Heart left ventricle (tissue), 13 donors: ENCODE results near the gene AOX1.

ENCODE experiments used
- POLR2A ChIP-seq, 2 donors: fragments of 450-650 bp; IDR thresholded peaks; one replicate each; pipeline ENCODE4 v1.6.1; 2017; ENCODE audit warnings: antibody characterized with exemption in 2 of 2, mild to moderate bottlenecking in 2 of 2, moderate library complexity in 2 of 2
- TF ChIP-seq, protein P1 (sequence below), 12 donors: fragments of 200-600 bp; sonication (generic) in 4 of 12; IDR thresholded peaks; one replicate each; pipeline versions ENCODE4 v1.5.0 to v1.8.0; 2018 to 2022; ENCODE audit warnings: antibody characterized with exemption in 12 of 12, mild to moderate bottlenecking in 5 of 12
- donor health status: ischemic (EF 13 %, LVEDD 7.1; RV severe dilation, severe dysfunction).
- donor health status: DM: no; HTN: yes; CAD: no.
- donor health status: DM: no; HTN: no; CAD: no.
- donor health status: ischemic (EF 25% LVEDD 6.9; RV normal size, moderate dysfunction).
- donor health status: ischemic (EF 25% LVEDD 5.7; RV mildly dilated, moderate dysfunction).
- donor health status: ischemic (EF 35%, LVEDD 5.7; RV mildly dilated, moderate dysfunction).
- donor health status: nonischemic (EF 11% LVEDD 7.7; RV severe dilation, severe dysfunction).
- donor health status: DM: yes; HTN: yes; CAD: no.
- donor health status: PGD.
- donor health status: ischemic (EF 29% LVEDD 5.4; RV normal size, mild dysfunction).
- donor health status: nonischemic (EF 23%, LVEDD 6.1; RV moderate dilation, normal function).

DNA sequence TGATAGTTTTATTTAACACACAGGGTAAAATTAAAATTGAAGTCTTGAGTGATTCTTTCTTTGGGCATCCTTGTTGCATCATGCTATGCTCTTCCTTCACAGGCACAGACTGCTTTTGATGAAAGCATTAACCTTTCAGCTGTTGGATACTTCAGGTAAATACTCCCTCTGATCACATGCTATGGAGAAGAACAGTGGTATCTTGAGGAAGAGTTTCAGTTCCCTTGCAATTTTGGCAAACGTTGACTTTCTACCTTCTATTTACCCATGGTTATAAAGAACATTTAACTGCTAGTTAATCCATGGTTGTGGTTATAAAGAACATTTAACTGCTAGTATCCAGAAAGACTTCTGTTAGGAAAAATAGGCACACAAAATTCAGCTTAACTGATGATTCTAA, 75.7 kb downstream of the AOX1 start:
- TF ChIP-seq, protein P1, sequence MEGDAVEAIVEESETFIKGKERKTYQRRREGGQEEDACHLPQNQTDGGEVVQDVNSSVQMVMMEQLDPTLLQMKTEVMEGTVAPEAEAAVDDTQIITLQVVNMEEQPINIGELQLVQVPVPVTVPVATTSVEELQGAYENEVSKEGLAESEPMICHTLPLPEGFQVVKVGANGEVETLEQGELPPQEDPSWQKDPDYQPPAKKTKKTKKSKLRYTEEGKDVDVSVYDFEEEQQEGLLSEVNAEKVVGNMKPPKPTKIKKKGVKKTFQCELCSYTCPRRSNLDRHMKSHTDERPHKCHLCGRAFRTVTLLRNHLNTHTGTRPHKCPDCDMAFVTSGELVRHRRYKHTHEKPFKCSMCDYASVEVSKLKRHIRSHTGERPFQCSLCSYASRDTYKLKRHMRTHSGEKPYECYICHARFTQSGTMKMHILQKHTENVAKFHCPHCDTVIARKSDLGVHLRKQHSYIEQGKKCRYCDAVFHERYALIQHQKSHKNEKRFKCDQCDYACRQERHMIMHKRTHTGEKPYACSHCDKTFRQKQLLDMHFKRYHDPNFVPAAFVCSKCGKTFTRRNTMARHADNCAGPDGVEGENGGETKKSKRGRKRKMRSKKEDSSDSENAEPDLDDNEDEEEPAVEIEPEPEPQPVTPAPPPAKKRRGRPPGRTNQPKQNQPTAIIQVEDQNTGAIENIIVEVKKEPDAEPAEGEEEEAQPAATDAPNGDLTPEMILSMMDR (IDR thresholded peaks at IDR 0.05) = no peak
- no peak for TF ChIP-seq POLR2A (IDR thresholded peaks at IDR 0.05)
